Fibroblast of skin of left biceps (primary cell): Measurements from ENCODE around the gene AFF3.

Source experiments
- DNase-seq, 2 experiments: peaks; one replicate each; pipeline ENCODE4 v3.0.0-alpha.2; 2013; ENCODE audit warnings: low read depth in 2 of 2

Gene AFF3

DNA sequence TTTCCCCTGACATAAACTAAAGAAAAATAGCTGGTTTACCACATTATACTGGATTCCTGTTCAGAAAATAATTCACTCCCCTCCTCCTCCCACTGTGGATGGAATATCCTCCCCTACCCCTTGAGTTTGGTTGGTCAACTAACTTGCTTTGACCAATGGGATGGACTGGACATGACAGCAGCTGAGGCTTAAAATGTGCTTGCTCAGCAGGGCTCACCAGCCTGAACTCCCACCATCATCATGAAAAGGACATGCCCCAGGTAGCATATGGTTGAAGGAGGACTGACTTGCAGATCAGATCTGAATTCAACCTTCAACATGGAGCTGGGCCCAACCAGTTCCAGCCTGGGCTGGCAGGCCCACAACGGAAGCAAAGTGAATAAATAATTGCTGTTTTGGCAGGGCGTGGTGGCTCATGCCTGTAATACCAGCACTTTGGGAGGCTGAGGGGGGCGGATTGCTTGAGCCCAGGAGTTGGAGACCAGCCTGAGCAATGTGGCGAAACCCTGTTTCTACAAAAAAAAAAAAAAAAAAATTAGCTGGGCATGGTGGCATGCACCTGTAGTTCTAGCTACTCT lies 284.4 kb downstream of the AFF3 start:
- DNase-seq, result no peak

DNA sequence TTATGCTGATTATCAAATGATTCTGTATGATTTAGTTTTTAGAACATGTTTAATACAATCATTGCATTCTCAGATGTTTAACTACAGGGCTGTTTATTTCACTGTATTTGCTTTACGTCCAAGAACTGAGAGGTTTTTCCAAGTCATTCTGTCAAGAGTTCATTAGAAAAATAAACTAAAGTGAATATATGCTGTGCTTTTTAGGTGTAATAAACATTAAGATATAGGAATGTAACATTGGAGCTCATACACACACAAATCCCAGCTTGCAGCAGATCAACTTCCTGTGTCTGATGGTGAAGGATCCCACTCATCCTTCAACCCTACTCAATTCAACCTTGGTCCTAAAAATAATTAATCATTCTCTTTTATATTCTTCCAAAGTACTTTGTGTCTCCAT lies 285.0 kb downstream of the AFF3 start:
- DNase-seq, result no peak

DNA sequence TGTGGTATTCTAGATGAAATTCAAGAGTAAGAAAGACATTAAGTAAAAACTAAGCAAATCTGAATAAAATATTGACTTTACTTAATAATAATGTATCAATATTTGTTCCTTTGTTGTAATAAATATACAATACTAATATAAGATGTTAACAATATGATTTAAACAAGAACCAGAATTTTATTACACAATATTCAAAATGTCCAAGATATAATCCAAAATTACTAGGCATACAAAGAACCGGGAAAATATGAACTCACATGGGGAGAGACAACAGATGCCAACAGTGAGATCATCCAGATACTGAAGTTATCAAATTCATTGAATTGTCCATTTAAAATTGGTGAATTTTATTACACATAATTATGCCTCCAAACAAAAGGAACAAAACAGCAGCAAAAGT lies 286.3 kb downstream of the AFF3 start:
- DNase-seq, result no peak

DNA sequence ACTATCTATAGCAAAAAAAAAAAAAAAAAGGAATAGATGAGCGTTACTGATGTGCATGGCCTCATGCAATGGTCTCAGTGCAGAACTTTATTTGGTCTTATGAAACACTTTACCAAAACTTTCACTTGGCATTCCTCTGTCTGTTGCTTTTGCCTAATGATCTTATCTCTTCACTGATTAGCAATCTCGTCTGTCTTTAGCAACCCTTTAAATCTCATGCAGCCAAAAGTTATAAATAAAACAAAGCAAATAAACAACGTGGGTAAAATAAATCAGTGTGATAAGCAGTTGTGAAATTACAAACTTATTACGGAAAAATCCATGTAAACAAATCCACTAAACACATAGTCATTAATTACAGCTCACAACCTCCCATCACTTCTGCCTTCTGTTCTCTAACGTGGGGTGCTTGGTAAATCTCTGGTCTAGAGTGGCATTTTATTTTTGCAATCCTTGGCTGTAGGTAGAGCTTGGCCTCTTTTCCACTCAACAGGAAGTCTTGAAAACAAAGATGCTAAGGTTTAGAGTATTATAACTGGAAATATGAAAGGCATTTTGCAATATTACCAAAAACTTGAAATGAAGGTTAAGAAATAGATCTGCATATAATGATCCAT lies 288.0 kb downstream of the AFF3 start:
- DNase-seq, result no peak

DNA sequence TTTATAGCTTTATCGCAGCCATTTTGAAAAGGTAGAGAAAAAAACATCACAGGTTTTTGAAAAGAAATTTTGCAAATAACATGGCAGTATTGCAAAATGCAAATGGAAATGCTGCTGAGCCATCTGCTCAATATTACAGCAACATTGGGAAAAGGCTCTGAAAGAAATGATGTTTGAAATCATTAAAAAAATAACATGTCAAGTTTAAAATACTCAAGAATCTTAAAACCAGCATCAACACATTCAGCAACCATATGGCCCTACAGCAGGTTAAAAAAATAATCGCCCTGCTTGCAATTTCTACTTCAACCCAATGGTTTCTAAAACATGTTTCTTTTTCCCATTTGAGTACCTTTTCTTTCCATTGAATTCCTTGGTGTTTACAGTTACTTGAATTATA lies 289.4 kb downstream of the AFF3 start:
- no peak for DNase-seq

DNA sequence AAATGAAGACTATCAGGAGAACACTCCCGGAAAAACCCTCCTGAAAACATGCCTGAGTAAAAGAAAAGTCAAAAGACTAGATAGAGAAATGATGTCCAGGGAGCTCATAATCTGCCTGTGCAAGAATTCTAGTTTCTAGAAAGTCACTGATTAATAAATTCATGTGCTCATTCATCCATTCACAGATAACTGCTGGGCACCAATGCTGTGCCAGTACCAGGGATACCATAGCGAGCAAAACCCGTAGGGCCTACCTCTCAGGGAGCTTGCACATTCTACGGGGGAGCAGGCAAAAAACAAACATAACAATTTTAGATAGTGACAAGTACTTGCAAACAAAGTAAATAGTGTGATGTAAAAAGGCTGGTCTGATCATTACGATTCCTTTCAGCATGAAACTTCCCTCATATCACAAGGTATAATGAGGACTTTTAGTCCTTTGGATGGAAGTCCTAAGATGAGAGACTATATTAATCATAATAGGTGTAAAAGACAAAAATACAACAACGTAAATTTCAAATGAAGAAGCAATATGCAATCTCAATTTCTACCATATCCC lies 289.9 kb downstream of the AFF3 start:
- DNase-seq, result no peak

DNA sequence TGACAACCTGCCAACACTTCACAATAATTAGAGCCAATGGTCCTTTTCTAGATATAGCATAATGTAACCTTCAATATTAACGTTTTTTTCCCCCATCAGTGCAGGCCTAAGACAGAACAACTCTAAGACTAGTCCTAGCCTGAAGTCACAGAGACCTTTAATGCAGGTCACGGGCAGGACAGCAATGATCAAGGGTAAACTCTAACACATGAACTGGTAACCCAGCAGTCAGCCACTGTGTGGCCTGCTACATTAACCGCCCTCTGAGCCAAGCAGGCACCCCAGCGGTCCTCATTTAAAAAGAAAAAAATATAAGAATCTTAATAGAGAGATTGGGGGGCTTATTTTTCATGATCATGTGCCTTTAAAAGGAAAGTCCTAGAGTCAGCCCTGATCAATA lies 290.6 kb downstream of the AFF3 start:
- DNase-seq, result no peak

DNA sequence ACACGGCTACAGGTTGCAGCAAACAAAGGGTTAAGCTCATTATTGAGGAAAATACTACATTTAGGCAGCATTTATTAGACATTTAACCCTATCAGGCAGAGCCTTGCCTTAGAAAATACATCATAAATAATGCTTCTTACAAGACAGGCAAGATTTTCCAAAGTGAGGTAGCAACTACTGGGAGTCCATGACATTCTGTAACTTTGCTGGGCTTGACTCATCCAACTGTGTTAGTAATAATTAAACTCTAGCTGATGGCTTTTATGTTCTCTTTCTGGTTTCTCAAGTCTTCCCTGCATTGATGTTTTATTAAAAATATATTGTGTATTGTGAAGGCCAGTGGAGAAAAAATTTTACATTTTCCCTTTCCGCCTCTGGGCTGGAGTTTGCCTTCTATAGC lies 291.3 kb downstream of the AFF3 start:
- DNase-seq, result no peak

DNA sequence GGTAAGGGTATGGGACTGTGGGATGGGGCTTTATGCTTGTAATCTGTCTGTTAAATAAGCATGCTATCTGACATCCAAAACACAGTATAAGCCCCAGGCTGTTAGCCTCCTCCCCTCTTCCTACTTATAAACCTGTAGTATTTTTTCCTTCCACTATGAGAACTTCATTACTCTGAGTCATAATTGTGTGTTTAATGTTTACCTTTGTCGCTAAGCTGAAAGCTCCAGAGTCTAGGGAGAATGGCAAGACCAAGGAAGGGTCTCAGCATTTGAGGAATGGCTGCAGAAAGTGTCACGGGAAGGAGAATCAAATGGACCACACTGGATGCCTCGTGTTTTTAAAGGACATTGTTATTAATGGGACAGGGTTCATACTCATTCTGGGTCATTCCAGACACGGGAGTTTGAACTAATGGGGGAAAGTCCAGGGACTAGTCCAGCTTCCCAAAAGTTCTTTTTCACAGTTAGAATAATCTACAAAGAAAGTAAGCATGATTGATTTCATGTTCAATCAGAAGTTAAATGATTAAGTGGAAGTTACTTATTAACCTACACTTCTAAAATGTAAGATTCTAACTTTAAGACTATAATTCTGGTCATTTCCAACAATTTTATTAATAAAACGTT lies 292.2 kb downstream of the AFF3 start:
- DNase-seq, result no peak

DNA sequence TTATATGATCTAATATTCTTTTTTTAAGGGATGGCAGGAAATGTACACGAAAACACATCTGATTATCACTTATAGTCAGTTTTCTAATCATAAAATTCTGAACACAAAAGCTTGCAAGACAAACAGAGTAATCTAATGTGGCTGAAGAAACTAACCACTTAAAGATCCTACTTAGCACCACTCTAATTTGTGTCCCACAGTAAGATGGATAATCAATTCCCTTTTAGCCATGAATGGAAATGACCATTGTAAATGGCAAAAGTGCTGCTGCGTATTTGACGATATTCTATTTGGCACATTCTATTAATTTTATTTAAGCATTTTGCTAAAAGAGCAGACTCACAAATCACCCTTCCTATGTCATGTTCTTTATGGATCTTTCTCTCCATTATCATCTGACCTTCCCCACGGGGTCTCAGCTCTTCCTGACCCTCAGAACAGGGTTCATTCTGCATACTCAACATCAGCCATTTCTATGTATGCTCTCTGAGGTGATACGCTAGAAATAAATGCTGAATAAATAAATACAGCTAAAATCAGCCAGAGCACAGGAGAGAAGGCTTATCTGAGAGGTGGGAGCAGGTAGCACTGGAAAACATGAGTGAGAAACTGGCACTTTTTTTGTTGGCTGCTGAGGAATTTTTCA lies 295.8 kb downstream of the AFF3 start:
- DNase-seq, result no peak

DNA sequence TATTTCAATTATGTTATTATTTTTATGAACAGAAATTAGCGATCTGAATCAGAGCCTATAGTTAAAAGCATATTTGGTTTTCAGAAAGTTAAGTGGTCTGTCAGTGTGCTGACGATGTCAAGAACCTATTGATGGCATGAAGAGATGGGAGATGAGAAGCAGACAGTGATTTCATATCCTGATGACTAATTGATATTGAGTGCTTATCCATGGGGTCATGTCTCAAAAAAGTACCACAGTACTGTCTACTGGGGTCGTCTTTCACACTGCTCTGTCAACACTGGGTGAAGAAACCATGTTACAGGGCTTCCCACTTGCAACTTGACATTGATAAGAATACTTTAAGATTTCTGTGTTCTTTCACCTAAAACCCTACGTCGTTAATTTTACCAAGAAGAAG lies 297.1 kb downstream of the AFF3 start:
- no peak for DNase-seq

DNA sequence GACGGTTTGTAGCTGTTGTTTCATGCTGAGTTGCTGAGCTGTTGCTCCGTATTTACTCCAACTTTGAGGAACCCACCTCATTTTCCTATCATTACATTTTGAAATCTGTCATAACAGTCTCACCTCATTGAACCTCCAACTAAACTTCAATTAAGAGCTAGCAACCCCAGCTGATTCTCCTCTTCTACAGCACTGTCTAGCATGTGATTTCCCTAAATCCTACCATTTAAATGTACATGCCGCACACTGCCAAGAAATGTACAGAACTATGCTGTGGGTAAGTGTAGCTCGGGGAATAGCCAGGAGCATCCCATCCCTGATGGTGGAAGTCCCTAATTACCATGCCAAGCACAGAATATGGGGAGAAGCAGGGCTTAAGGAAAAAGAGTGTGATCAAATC lies 299.9 kb downstream of the AFF3 start:
- no peak for DNase-seq

DNA sequence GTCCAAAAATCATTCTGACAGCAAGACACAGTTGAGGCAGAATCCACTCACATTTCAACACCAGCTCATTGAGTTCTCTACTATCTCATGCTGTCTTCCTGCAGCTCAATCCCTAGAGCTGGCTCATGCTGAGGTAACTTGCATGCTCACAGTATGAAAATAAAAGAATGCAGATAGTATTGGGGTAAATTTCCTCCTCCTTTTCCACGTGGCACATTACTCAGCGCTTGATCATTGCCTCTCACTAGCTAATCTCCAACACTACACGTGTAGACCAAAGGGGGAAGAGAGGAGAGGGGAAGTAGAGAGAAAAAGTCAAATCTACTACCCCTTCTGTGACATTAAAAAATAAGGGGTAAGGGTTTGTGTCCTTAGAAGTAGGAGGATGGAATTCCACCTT lies 300.6 kb downstream of the AFF3 start:
- no peak for DNase-seq

DNA sequence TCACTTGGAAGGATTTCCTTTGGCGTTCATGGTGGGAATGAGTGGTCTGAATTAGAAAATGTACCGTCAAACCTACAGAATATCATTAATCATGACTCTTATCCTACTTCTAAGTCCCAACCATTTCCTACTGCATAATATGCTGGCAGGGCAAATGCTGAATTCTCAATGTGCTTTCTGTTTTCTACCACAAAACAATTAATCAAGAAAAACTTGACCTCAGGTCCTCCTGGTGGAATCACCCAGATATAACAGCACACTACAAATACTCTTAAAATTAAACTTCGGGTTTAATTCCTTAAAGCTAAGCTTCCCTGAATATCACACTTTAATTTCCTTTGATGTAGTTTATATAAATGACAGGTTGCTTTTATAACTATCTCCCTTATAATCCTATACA lies 301.6 kb downstream of the AFF3 start:
- no peak for DNase-seq

DNA sequence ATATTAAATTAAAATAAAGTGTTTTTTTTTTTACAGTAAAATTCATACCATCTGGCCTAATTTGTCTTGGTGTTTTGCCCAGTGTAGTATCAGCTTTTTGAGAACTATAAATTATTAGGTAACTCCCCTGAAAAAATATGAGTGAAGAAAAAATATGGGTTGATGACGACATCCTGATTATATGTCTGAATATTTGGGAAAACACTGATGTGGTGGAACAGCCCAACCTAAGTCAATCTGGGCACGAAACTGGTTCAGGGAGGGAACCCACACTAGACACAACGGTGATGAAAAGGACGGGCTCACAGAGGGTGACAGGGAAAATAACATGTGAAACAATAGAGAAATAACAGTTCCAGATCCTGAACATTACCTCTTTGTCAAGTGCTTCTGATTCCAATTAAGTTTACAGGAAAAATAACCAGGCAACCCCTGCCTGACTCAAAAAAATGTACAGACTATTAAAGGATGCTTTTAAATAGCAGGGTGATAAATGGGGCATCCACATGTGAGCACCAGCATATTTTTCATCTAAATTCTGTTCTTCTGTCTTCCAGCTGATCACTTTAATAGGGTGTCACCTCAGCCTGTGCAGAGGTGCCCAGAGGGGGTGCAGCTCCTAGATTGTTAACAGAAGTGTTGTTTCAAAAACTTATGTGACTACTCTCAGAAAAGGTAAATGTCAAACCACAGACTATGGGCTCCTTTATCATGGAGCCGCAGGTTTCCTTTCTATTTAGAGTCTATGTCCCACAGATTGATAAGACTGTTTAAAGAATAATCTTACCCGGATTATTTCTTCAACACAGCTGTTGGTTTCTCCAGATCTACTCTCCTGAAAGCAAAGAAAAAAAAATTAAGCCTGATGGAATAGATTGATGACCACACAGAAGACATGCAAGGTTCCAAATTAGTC lies 305.4 kb downstream of the AFF3 start:
- peak; percentile 84 to 88 for DNase-seq

DNA sequence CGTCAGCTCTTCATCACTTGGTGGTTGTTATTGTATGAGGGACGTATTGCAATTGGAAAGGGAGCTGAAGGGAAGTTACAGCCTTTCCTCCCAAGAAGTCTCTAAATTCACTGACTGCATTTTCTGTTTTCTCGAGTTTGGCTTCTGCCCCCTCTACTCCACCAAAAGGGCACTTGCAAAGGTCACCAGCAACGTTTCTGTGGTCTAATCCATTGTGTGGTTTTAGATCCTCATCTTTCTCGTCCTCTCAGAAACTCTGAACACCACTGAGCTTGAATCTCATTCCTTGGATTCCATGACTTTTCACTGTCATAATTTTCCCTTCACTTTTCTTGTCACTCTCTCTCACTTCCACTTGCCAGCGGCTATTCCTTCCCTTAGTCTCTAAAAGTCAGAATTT lies 308.0 kb downstream of the AFF3 start:
- DNase-seq, result no peak

DNA sequence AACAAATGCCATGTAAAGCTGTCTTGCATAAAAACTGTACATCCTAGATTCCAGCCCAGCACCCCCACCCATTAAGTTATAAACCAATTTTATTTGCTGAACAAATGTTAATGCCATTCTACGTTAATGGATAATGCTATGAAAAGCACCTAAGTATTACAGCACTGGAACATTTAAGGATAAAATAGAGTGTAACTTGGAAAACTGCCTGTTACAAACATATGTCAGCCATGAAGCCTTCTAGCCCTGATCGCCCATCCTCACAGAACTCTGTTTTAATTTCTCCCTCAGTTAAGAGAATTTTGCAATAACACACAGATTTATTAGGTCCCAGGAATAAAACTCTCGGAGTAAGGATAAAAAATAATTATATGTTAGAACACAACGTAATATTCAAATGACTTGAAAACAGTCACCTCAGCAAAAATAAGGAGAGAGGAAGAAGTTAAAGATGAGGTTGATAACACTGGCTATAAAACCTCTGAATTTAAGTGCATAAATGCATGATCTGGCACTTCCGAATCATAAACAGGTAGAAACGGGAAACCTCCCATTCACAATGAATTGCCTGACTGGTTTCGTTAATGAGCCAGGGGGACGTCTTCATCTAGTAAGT lies 308.7 kb downstream of the AFF3 start:
- DNase-seq, result no peak

DNA sequence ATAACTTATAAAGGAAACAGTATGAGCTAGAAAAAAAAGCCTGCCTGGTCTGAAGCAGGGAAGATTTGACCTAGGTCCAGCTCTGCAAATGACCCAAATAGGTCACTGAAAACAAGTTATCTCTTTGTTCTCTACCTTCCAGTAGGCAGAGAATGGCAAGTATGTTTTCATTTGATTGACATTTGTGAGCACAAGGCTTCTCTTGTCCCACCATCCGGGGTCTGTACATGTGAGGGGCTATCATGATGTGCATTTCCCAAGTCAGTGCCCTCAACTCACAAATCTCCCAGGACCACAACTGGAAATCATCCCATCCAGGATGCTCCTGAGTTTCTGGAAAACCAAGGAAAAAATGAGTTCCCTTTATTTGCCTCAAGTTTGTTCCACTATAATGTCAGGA lies 309.5 kb downstream of the AFF3 start:
- DNase-seq, result no peak

DNA sequence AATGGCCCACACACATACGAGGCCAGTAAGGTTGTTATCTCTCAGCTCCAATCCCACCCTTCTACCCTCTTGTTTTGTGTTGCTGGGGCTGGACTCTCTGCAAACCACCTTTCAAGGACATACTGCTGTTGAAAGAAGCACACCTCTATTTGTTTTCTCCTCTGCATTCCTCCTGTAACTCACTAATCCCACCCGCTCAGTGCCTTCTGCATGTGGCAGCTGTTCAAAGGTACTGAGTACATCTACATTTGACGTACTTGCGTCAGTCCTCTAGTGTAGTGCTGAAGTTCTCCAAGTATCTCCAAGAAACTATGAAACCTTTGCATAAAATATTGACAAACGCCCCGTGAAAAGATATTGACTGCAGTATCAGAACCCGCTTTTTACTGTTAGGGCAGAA lies 310.6 kb downstream of the AFF3 start:
- DNase-seq, result no peak

DNA sequence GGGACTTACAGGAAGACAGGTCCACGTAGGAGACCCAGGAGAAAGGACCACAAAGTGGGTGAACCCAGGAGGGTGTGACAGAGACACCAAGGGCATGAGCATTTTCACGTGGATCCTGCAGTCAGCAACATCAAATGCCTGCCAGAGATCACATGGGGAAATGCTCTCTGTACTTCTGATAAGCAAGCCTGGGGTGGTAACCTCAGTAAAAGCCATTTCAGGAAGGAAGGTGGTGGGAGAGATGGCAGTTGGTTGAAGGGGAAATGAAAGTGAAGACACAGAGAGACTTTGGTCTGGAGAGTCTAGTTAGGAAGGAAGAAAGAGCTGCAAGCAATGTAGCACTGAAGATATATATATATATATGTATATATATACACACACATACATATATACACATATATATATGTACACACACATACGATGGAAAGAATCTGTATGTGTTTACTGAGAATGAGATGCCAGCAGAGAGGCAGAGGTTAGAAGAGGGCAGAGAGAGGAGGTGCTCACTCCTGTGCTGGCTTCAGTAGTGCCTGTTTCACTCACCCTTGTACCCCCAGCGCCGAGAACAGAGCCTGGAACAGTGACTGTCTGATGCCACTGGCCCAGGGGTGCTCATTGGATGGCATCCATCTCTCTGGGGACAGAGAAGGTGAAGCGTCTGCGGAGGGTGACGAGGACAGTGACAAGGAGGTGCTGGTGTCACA lies 314.9 kb downstream of the AFF3 start:
- DNase-seq, result no peak

DNA sequence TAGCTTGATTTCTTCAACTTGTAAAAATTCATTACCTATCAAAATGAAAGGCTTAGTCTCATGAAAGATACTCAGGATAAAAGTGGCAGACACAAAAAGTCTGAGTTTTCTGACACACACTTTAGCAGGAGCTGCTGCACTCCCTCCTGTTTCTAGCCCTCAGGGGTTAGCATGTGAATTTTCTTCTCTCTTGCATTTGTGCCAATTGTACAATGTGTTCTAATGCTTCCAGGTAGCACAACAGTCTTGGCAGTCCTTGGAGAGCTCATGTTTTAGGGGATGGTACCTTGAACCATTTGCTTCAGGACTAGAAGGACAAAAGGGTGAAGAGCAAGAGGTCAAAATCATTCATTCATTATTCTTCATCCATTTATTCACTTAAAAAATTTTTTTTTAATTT lies 316.8 kb downstream of the AFF3 start:
- DNase-seq, result no peak
